HEK293 (cell line): Measurements from ENCODE around the gene MYT1.
A peak's percentile ranks its signal among the peaks of the same experiment; 100 is the strongest.

Experiments used
- CTCF ChIP-seq: fragments of 450-650 bp; formaldehyde crosslinking; IDR thresholded peaks from 2 replicates; pipeline ENCODE4 v1.5.1; 2016; ENCODE audit warnings: missing biosample characterization, missing genetic modification characterization
- HOXA7 ChIP-seq: sonication (generic); formaldehyde crosslinking; IDR thresholded peaks from 2 replicates; pipeline ENCODE4 v1.8.1; 2022; ENCODE audit warnings: missing genetic modification reagents, borderline replicate concordance
- KLF1 ChIP-seq: fragments of 450-650 bp; formaldehyde crosslinking; IDR thresholded peaks from 2 replicates; pipeline ENCODE4 v1.5.1; 2016; ENCODE audit warnings: missing biosample characterization, missing genetic modification characterization
- PRDM4 ChIP-seq: fragments of 450-650 bp; formaldehyde crosslinking; IDR thresholded peaks from 2 replicates; pipeline ENCODE4 v1.5.1; 2017; ENCODE audit warnings: missing biosample characterization, missing genetic modification characterization
- YY1 ChIP-seq: fragments of 450-650 bp; formaldehyde crosslinking; IDR thresholded peaks from 2 replicates; pipeline ENCODE4 v1.5.1; 2018; ENCODE audit warnings: missing biosample characterization, missing genetic modification characterization
- ZNF140 ChIP-seq: fragments of 450-650 bp; formaldehyde crosslinking; IDR thresholded peaks from 2 replicates; pipeline ENCODE4 v1.5.1; 2016; ENCODE audit warnings: missing biosample characterization, missing genetic modification characterization
- ZNF335 ChIP-seq: fragments of 450-650 bp; formaldehyde crosslinking; conservative IDR thresholded peaks from 2 replicates; pipeline ENCODE4 v1.5.1; 2016; ENCODE audit warnings: missing biosample characterization, missing genetic modification characterization
- ZNF473 ChIP-seq: fragments of 450-650 bp; formaldehyde crosslinking; IDR thresholded peaks from 2 replicates; pipeline ENCODE4 v1.5.1; 2017; ENCODE audit warnings: missing biosample characterization, missing genetic modification characterization
- ZNF48 ChIP-seq: fragments of 450-650 bp; formaldehyde crosslinking; IDR thresholded peaks from 2 replicates; pipeline ENCODE4 v1.5.1; 2016; ENCODE audit warnings: missing biosample characterization, missing genetic modification characterization

- TF ChIP-seq ZNF473 (tag by site-specific recombination) (0 out of 2 replicates have a peak, but pooled peaks have one; percentile 44), HOXA7 (CRISPR knock-in tag) (no peak), ZNF48 (tag by site-specific recombination) (no peak), CTCF (peak; percentile 24; the same call in 1 of the 2 replicates), YY1 (tag by site-specific recombination) (no peak), KLF1 (tag by site-specific recombination) (no peak), ZNF140 (no peak), PRDM4 (tag by site-specific recombination) (no peak), ZNF335 (no peak)
Measured at GRCh38 chr20:64179805-64180204, 15.6 kb downstream of the MYT1 start.
